Endodermal cell (in vitro differentiated cells): Measurements from ENCODE around the gene RFESD. TPM values are rescaled to one million over a fixed set of nuclear protein-coding genes. Genes with fewer than 3 reads are reported as not detected.

Source experiments
- DNase-seq: peaks from one replicate; pipeline ENCODE4 v3.0.0-alpha.2; 2017
- H3K27ac ChIP-seq: 2 replicates; pipeline ENCODE4 v1.5.1; 2013; ENCODE audit warnings: mild to moderate bottlenecking, low read depth, low read length, moderate library complexity
- H3K27me3 ChIP-seq: 2 replicates; pipeline ENCODE4 v1.6.1; 2013; ENCODE audit warnings: mild to moderate bottlenecking, low read length, moderate library complexity; ENCODE audit not compliant: insufficient read depth, control insufficient read depth, poor library complexity, severe bottlenecking
- H3K36me3 ChIP-seq: 2 replicates; pipeline ENCODE4 v1.7.0; 2013; ENCODE audit warnings: mild to moderate bottlenecking, low read length, moderate library complexity; ENCODE audit not compliant: control insufficient read depth, insufficient read depth
- H3K4me1 ChIP-seq: one replicate; pipeline ENCODE4 v1.7.0; 2013; ENCODE audit warnings: low read length; ENCODE audit not compliant: control insufficient read depth, insufficient read depth
- H3K4me3 ChIP-seq: 2 replicates; pipeline ENCODE4 v1.5.1; 2013; ENCODE audit warnings: mild to moderate bottlenecking, low read length, moderate library complexity
- H3K9ac ChIP-seq: 2 replicates; pipeline ENCODE4 v1.6.1; 2013; ENCODE audit warnings: mild to moderate bottlenecking, low read length, moderate library complexity; ENCODE audit not compliant: poor library complexity, severe bottlenecking; ENCODE audit errors: extremely low read depth
- H3K9me3 ChIP-seq: 2 replicates; pipeline ENCODE4 v1.6.1; 2013; ENCODE audit warnings: mild to moderate bottlenecking, low read length, moderate library complexity; ENCODE audit not compliant: control insufficient read depth
- H3K27ac Mint-ChIP-seq: 2 replicates; pipeline ENCODE4 v1.8.0; 2020; ENCODE audit warnings: mixed read lengths
- H3K27me3 Mint-ChIP-seq: 2 replicates; pipeline ENCODE4 v1.8.0; 2021; ENCODE audit warnings: mild to moderate bottlenecking, mixed read lengths; ENCODE audit not compliant: insufficient read depth
- H3K36me3 Mint-ChIP-seq: 2 replicates; pipeline ENCODE4 v1.8.0; 2020; ENCODE audit warnings: low read depth, mixed read lengths
- H3K4me1 Mint-ChIP-seq: 2 replicates; pipeline ENCODE4 v1.8.0; 2020; ENCODE audit warnings: mixed read lengths
- H3K4me3 Mint-ChIP-seq: 2 replicates; pipeline ENCODE4 v1.8.0; 2020; ENCODE audit warnings: mild to moderate bottlenecking, moderate library complexity, mixed read lengths
- H3K9me3 Mint-ChIP-seq: 2 replicates; pipeline ENCODE4 v1.8.0; 2020; ENCODE audit warnings: mild to moderate bottlenecking, mixed read lengths
- WGBS, 2 experiments: methylation state at CpG; one replicate each; pipeline versions ENCODE4 v1.1.5 to v1.1.7; 2013; ENCODE audit warnings: missing lambda C conversion rate in 2 of 2, mixed read lengths in 1 of 2; ENCODE audit not compliant: insufficient coverage in 1 of 2, insufficient read length in 1 of 2; 5-methylcytosine and 5-hydroxymethylcytosine counted together
- total RNA-seq, 2 donors: library from RNA; stranded (reverse); fragmentation: NEBNext Ultra II Directional in 1 of 2; extraction: Animal tissue kit (Norgen Biotek cat#: 25700) in 1 of 2; gene quantifications; 2 replicates in 1 of 2; 3 replicates in 1 of 2; pipeline ENCODE4 v1.2.1, GENCODE V29; 2021
- TF ChIP-seq, protein P1 (sequence below): fragments of 200-600 bp; sonication (generic); conservative IDR thresholded peaks from 2 replicates; pipeline ENCODE4 v1.5.0; 2021; ENCODE audit warnings: antibody characterized with exemption, mild to moderate bottlenecking

The RFESD gene
- total RNA-seq, 2 donors from 2014 or later, result 7.1 to 13.7 TPM

DNA sequence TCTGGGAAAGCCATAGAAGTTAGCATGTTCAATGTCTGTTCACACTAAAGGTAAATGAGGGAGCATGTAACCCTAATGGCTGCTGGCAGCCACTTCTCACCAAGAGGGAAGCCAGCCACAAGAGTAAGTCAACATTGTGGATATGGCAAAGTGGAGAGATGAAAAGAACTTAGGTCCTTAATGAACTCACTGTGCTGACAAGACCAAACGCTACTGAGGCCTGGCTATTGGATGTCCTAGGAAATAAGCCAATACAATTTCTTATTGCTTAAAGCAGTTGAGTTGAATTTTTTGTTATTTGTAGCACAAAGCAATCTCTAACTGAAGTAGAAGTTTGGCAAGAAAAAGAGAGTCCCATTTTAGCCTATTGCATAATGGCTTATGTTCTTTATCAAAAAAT lies 19.9 kb upstream of the RFESD start:
- no peak overlapping the region for H3K4me3 Mint-ChIP-seq
- no peak overlapping the region for H3K27ac Mint-ChIP-seq
- TF ChIP-seq, protein P1, sequence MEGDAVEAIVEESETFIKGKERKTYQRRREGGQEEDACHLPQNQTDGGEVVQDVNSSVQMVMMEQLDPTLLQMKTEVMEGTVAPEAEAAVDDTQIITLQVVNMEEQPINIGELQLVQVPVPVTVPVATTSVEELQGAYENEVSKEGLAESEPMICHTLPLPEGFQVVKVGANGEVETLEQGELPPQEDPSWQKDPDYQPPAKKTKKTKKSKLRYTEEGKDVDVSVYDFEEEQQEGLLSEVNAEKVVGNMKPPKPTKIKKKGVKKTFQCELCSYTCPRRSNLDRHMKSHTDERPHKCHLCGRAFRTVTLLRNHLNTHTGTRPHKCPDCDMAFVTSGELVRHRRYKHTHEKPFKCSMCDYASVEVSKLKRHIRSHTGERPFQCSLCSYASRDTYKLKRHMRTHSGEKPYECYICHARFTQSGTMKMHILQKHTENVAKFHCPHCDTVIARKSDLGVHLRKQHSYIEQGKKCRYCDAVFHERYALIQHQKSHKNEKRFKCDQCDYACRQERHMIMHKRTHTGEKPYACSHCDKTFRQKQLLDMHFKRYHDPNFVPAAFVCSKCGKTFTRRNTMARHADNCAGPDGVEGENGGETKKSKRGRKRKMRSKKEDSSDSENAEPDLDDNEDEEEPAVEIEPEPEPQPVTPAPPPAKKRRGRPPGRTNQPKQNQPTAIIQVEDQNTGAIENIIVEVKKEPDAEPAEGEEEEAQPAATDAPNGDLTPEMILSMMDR, result no peak
- peaks cover 20% of the 10 kb centered on the region for H3K9me3 ChIP-seq
- H3K4me1 ChIP-seq, result peaks cover 3% of the 10 kb centered on the region
- H3K9me3 Mint-ChIP-seq, result peaks cover 24% of the 10 kb centered on the region
- H3K36me3 ChIP-seq, result no peaks in the 10 kb centered on the region
- no peak for DNase-seq
- peaks cover 27% of the 10 kb centered on the region for H3K27me3 Mint-ChIP-seq
- H3K36me3 Mint-ChIP-seq, result no peaks in the 10 kb centered on the region
- H3K9ac ChIP-seq, result no peak overlapping the region
- H3K27me3 ChIP-seq, result peaks cover 32% of the 10 kb centered on the region
- no peak overlapping the region for H3K27ac ChIP-seq
- no peak overlapping the region for H3K4me3 ChIP-seq
- peaks cover 5% of the 10 kb centered on the region for H3K4me1 Mint-ChIP-seq
- WGBS, 2 experiments, result 80 to 100% methylated on average over 1 of the region's 1 CpG

DNA sequence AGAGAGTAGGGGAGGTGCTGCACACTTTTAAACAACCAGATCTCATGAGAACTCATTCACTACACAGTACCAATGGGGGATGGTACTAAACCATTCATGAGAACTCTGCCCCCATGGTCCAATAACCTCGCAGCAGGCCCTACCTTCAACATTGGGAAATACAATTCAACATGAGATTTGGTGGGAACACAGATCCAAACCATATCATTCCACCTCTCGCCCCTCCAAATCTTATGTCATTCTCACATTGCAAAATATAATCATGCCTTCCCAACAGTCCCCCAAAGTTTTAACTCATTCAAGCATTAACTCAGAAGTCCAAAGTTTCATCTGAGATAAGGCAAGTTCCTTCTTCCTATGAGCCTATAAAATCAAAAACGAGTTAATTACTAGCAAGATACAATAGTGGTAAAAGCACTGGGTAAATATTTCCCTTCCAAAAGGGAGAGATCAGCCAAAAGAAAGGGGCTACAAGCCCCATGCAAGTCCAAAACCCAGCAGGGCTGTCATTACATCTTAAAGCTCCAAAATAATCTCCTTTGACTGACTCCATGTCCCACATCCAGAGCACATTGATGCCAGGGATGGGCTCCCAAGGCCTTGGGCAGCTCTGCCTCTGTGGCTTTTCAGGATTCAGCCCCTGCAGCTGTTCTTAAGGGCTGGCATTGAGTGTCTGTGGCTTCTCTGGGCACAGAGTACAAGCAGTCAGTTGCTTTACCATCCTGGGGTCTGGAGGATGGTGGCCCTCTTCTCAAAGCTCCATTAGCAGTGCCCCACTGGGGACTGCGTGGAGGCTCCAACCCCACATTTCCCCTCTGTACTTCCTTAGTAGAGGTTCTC lies 18.4 kb upstream of the RFESD start:
- Mint-ChIP-seq H3K9me3 (peaks cover 24% of the 10 kb centered on the region), H3K27ac (no peak overlapping the region), H3K36me3 (no peaks in the 10 kb centered on the region), H3K27me3 (peaks cover 12% of the 10 kb centered on the region), H3K4me1 (peaks cover 11% of the 10 kb centered on the region), H3K4me3 (no peak overlapping the region)
- Histone ChIP-seq H3K9me3 (peaks cover 20% of the 10 kb centered on the region), H3K27ac (no peak overlapping the region), H3K9ac (no peak overlapping the region), H3K27me3 (peaks cover 17% of the 10 kb centered on the region), H3K4me1 (peaks cover 4% of the 10 kb centered on the region), H3K36me3 (no peaks in the 10 kb centered on the region), H3K4me3 (no peak overlapping the region)
- WGBS, 2 experiments, result 82 to 96% methylated on average over 4 of the region's 4 CpGs
- no peak for DNase-seq
- TF ChIP-seq, protein P1, result no peak

DNA sequence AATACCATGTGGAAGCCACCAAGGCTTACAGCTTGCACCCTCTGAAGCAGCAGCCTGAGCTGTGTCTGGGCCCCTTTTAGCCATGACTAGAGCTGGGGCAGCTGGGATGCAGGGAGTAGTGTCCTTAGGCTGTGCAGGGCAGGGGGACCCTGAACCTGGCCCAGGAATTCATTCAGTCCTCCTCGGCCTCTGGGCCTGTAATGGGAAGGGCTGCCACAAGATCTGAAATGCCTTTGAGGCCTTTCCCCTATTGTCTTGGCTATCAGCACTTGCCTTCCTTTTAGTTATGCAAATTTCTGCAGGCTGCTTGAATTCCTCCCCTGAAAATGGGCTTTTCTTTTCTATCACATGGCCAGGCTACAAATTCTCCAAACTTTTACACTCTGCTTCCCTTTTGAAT lies 17.6 kb upstream of the RFESD start:
- no peak overlapping the region for H3K27ac Mint-ChIP-seq
- Histone ChIP-seq H3K9me3 (peaks cover 20% of the 10 kb centered on the region), H3K9ac (no peak overlapping the region), H3K4me3 (no peak overlapping the region), H3K27ac (no peak overlapping the region), H3K36me3 (no peaks in the 10 kb centered on the region), H3K4me1 (peaks cover 4% of the 10 kb centered on the region), H3K27me3 (peaks cover 9% of the 10 kb centered on the region)
- peaks cover 5% of the 10 kb centered on the region for H3K27me3 Mint-ChIP-seq
- H3K4me3 Mint-ChIP-seq, result no peak overlapping the region
- H3K4me1 Mint-ChIP-seq, result peaks cover 11% of the 10 kb centered on the region
- WGBS, 2 experiments, result 82 to 97% methylated on average over 1 of the region's 1 CpG
- H3K9me3 Mint-ChIP-seq, result peaks cover 24% of the 10 kb centered on the region
- no peaks in the 10 kb centered on the region for H3K36me3 Mint-ChIP-seq
- no peak for DNase-seq
- TF ChIP-seq, protein P1, result no peak
